GM18870 (cell line): Measurements from ENCODE around the gene TBC1D21.

Source experiments
- ATAC-seq: cut with Tn5 transposase; IDR thresholded peaks from one replicate; pipeline ENCODE4 v1.9.1; 2021; ENCODE audit warnings: moderate library complexity; ENCODE audit not compliant: unreplicated experiment

TBC1D21 gene

DNA sequence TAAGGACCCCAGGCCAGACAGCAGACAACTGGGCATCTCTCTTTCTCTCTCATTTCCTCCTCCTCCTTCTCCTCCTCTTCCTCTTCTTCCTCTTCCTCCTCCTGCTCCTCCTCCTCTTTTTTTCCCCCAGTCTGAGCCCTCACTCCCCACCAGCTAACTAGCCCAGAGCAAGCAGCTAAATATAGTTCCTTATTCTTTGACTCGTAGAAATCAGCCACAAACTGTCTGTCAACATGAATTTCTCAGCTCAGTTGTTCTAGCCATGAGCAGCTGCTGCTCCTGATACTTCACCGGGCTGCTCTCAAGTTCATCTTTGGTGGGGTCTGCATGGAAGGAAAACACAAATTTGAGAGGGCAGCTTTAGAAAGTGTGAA lies 33.7 kb downstream of the TBC1D21 start:
- no peak for ATAC-seq

DNA sequence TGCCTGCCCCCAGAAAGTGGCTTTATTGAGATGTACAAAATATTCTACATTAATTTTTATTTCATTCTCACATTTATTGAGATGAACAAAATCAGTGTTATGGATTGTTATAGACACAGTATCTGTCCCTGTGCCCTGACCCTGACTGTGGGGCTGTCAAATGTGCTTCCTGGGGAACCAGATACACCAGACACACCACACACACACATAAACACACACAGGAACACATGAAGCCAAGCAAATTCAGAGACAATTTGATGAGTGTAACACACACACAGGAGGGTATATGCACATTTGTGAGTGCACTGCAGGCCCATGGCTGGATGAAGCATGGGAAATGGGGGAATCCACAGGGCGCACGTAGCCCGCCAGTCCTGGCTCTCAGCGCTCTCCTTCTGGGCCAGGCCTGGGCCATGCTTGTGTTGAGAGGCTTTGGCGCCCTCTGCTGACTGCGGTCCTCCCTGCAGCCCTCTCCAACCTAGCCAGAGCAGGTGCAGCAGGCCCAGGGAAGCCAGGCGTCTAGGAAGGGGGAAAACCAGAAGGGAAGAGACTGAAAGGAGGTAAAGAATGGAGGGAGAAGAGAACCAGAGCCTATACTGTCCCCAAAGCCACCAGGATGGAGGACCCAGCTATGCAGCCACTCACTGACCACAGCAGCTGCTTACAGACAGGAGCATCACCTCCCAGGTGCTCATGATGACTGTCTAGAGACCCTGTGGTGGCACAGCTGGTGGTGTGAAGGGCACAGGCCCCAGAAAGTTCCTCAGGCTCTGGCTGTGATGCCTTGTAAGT lies 34.9 kb downstream of the TBC1D21 start:
- ATAC-seq = no peak

DNA sequence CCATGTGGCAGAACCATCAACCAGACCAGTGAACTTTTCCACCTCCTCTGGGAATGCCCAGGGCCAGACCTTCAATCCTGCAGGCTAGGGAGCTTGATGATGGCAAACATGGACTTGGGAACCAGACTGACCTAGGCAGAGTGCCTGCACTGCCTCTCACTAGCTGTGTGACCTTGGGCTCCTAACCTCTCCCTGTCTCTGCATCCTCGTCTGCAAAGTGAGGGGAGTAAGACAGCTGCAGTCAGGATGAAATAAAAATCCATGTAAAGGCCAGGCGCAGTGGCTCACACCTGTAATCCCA lies 35.4 kb downstream of the TBC1D21 start:
- no peak for ATAC-seq

DNA sequence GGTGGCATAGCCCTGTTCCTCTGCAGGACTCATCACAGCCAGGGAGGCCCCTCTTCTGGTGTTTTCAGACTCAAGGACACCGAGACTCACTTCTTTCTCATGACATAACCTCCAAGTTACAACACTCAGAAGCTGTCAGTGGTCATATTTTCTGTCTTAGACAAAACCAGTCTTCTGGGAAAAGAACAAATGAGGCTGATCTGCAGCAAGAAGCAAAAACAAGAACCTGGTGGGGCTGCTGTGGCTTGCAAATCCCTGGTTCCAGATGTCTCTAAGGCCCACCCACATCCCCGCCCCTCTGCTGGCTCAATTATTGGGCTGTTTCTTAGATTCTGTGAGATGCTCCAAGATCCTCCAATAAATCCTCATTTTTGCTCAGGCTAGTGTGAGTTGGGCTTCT lies 36.3 kb downstream of the TBC1D21 start:
- ATAC-seq = no peak

DNA sequence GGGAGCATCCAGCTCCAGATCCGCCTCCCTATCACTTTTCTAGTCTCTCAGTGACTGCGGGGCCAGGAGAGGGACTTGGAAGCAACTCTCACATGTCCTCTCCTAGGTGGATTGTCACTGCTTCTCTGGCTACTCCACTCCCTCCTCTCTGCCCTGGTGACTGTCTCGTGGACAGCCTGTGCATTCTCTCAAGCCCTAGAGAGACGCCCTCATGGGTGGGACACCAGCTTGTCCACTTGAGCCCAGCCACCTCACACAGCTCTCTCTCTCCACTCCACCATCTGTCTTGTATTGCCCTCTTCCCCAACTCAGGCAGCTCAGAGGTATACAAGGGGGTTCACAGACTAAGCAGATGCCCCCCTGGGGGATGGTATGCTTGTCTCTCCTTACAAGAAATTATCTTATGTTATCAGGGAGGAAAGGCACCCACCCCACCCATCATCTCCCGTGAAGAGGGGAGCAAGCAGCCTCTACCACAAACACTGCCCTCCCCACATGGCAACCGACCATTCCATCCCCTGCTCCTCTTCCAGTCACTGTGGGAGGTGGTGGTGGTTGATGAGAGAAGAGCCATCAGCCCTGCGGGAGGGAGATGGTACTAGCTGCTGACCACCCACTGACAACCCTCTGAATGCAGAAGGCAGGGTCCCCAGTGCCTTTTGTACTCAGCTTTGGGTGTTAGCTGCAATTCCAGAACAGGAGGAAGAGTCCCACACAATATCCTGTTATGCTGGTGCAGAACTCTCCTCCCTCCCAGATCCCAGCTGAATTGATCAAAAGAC lies 37.3 kb downstream of the TBC1D21 start:
- no peak for ATAC-seq

DNA sequence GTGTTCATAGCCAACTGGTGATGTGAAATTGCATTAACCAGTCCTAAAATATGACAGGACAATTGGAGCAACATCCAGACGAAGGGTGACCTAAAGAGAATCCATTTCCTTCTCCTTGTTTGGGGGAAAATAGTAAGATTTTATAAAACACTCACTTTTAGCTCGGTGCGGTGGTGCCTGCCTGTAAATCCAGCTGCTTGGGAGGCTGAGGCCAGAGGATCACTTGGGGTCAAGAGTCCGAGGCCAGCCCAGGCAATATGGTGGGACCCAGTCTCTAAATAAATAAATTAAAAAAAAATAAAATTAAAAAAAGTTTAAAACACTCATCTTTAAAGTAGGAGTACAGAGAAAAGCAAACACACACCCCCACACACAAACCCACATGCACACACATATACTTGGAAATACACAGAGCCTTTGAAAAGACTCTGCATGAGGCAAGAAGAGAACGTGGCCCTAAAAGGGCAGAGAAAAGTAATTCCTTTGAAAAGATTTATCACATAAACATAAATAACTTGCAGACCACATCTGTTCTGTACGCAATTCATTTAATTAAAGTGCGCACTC lies 38.7 kb downstream of the TBC1D21 start:
- no peak for ATAC-seq

DNA sequence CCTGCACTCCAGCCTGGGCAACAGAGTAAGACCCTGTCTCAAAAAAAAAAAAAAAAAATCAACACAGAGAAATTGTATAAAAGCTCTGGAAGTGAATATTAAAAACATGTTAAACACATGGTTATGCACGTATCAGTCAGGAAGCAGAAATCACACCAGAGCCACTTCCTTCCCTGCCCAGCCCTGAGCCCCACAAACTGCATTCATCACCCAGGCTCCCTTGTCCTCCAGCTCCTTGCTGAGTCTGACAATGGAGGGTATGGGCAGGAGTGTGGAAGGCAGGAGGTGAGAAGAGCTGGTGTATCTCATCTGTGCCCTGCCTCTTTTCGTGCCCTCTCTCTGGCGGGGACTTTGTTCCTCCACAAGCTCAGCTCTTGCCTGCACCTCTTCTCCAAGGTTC lies 40.8 kb downstream of the TBC1D21 start:
- no peak for ATAC-seq

DNA sequence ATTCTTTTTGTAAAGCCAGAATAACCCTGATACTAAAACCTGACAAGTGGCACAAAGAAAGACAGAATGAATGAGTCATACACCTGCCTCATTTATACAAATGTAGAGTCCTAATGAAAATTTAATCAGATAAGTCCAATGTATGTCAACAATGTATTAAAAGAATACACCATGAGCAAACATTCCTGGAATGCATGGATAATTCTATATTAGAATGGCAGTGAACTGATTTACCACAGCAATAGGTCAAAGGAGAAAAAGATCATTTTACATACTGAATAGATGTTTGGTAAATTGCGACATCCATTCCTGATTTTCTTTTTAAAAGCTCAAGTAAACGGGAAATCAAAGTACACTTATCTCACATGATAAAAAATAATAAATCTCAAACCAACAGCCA lies 41.7 kb downstream of the TBC1D21 start:
- ATAC-seq = no peak

DNA sequence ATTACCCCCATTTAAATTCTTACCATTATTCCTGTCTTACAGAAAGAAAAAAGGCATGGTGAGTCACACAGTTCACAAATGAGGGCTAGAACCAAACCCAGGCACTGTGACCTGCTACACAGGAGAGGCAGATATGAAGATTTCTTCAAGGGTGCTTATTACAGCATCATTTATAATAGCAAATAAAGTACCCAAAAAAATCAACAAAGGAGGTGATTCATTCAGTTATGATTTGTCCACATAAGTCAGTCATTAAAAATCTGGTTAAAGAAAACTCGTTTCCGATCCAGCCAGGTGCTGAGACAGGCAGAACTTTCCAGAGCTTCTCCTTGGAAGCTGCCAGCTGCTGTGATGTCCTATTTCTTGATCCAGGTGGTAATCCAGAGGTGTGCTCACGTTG lies 45.4 kb downstream of the TBC1D21 start:
- no peak for ATAC-seq

DNA sequence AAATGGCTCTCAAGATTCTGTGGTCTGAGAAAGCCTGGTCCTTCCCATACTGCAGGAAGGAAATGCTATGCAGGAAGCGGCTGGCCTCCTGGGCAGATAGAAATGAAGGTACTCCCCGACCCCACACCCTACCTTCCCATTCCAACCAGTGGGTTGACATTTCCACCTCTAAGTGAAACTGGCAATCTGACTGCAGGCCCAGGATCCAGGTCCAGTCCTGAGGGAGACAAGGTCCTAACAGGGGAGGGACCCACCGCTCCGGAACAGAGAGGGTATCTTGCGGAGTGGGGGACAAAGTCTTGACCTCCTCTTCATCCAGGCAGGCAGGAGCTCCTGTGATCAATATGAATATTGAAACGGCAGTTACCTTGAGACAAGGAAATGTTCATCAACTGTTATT lies 46.3 kb downstream of the TBC1D21 start:
- no peak for ATAC-seq

DNA sequence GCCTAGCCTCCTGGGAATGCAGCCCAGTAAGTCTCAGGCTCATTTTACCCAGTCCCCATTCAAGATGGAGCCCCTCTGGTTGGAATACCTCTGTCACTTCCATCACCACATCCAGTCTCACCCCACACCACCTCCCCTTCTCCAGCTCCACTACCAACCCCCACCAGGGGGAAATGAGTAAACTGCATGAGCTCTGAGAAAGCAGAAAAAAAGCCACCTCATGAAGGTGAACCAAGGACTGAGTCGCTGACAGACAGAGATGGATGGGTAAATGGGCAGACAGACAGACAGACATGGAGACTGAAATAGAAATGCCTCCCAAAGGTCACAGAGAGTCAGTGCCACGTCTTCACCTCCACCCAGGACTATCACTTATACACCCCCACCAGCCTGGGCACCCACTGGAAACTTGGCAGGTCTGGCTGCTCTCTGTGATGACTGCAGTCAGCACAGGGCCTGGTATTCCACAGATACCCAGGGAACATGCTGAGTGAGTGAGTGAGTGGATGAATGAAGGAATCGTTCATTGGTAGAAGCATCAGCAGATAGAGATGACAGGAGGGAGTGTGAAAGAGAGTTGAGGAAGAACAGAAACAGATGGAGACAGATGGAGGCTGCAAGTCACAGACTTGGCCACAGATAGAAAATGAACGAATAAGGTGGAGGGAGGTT lies 48.0 kb downstream of the TBC1D21 start:
- ATAC-seq = no peak

DNA sequence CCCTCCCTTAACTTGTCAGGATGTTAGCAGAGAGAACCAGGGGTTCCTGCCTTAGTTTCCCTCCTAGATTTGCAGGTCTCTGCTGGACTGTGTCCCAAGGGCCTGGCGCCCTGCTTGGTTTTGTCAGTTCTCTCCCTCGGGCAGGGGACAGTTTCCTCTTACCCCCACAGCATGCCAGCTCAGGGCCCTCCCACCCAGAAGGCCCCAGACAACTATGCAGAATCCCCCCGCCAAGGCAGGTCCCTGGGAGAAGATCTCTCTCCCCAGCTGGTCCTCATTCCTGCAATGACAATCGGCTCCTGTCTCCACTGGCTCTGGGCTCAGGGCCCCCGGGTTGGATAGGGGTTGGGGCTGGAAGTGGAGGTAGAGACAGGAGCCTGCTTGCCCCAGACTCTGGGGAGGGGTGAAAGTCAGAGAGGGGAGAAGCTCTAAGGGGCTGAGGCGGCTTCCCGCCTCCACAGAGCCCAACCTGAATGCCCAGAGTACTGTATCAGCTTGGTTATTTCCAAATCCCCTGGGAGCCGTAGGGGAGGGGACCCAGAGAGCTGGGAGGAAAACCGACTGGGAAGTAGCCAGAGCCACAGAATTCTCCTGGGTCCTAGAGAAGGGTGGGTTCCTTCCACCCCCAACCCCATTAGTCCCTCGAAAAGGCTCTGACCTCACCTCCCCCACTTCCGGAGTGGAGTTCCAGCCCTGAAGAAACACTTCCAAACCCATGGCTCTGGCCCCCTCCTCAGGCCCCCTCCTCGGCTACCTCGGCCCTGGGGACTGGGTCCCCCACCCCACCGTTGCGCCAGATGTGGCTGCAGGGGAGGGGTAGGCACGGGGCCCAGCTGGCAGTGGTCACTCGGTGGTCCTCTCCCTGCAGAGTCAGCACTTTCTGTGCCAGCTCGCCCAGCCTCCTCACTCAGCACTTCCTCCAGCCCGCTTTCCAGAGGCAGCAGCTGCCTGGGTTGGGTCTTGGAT lies 49.1 kb downstream of the TBC1D21 start:
- ATAC-seq = no peak

DNA sequence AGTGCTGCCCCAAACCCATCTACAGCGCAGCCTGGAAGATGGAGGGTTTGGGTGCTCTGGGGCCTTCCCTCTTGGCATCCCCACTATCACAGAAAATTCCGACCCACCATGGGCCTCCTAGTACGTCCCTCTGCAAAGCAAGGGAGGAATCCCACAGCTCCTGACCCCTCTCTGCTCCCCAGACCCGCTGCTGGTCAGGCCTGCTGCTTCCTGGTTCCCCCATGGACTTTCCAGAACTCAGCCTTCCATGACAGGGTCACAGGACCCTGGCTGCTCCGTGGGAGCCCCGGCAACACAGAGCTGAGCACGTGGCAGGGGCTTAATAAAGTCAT lies 49.8 kb downstream of the TBC1D21 start:
- ATAC-seq = no peak

DNA sequence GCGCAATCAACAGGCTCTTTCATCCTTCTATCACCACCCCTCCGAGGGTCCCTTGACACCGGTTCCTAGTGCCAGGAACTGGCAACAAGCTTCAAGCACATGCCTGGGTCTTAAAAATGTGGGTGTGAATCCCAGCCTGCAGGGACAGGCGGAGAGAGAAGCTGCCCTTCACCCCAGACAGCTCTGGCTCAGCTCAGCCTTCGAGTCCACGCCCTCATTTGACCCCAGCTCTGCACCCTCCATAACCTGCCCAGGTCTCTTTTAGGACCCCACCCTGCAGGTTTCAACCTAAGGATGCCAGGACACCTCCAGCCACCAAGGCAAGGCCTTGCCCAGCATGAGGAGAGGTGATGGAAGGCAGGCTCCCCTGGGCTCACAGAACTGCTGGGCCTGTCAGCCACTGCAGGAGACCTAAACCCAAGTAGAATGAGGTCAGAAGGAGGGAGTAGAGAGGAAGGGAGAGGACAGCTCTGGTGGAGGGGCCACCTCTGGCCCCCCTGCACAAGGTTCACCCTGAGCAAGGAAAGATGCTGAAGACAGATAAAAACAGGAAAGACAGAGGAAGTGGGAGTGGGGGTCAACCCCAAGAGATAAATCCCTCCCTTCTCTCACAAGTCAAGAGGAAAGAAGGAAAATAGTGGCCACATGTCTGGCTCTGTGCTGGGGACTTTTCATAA lies 50.3 kb downstream of the TBC1D21 start:
- no peak for ATAC-seq

DNA sequence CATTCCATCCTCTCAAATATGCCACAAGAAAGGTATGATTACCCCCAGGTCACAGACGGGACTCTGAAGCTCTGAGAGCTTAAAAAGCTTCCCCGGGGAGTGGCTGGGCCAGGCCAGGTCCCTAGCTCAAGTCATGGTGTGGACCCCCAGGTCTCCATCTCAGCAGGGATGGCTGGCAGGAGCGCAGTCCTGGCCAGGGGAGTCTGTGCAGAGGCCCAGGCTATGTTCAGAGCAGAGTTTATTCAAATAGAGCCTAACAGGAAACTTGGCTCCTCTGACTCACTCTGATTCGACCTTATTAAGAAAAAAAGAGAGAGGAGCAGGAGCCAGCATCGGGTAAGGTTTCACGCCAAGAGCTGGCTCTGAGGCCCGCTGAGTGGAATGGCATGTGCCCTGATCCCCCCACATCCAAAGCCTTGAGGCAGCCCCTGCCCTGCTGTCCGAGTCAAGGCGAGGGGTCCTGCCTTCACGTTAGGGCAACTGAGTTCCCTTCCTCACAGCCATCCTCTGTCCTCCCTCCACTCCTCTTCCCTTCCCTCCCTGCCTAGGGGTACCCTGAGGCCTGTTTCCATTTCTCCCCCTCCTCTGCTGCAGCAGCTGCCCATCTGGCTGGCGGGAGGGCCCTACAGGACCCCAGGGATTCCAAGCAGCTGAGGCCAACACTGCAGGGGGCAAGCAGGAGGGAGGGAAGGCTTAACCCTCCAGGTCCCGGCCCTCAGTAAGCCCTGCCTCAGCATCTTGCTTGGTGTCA lies 51.0 kb downstream of the TBC1D21 start:
- ATAC-seq = no peak

DNA sequence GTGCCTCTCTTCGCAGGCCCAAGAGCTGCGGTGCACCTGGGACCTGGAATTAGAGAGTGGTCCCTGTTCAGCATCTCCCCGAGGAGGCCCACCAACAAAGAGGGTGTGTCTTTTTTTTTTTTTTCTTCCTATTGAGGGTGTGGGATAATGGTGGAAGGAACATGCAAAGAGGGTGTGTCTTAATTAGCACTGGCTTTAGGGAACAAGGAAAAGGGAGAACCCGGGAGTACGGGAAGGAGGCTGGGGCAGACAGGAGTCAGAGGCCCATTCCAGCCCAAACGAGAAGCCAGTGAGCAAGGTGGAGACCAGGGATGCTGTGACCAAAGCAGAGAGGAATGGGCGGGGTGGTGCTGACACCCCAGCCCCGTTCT lies 52.5 kb downstream of the TBC1D21 start:
- no peak for ATAC-seq

DNA sequence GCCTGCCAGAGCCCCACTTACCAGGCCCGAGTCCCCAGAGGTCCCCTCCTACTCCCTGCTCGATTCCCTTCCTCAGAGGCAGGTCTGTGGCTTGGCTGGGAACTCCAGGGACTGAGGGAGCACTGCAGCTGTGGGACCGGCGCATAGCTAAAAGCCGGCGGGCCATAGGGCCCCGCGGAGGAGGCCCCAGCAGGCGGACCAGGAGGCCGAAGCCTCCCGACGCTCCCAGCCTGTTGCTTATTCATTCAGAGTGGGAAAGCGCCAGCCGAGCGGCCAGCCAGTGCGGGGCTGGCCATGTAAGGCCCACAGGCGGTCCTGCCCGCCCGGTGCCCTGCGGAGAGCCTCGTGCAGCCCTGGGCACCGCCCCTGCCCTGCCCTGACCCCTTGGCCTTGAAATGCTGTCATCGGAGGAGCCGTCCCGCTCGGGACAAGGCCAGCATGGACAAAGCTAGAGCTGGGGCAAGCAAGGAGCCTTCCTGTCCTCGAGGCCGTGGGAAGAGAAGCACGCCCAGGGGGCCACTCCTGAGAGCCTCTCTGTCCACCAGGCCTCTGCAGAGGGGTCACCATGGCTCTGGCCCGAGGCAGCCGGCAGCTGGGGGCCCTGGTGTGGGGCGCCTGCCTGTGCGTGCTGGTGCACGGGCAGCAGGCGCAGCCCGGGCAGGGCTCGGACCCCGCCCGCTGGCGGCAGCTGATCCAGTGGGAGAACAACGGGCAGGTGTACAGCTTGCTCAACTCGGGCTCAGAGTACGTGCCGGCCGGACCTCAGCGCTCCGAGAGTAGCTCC lies 53.0 kb downstream of the TBC1D21 start, which contains the start of gene LOXL1:
LOXL1 (plus strand) TSS at position 244 of the 784 bp plus-strand sequence; CDS start at position 566, 322 bp downstream.
- ATAC-seq = no peak

DNA sequence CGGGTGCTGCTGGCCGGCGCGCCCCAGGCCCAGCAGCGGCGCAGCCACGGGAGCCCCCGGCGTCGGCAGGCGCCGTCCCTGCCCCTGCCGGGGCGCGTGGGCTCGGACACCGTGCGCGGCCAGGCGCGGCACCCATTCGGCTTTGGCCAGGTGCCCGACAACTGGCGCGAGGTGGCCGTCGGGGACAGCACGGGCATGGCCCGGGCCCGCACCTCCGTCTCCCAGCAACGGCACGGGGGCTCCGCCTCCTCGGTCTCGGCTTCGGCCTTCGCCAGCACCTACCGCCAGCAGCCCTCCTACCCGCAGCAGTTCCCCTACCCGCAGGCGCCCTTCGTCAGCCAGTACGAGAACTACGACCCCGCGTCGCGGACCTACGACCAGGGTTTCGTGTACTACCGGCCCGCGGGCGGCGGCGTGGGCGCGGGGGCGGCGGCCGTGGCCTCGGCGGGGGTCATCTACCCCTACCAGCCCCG lies 53.7 kb downstream of the TBC1D21 start:
- ATAC-seq = no peak
